ENCODE results near the gene CCDC117.

DNA sequence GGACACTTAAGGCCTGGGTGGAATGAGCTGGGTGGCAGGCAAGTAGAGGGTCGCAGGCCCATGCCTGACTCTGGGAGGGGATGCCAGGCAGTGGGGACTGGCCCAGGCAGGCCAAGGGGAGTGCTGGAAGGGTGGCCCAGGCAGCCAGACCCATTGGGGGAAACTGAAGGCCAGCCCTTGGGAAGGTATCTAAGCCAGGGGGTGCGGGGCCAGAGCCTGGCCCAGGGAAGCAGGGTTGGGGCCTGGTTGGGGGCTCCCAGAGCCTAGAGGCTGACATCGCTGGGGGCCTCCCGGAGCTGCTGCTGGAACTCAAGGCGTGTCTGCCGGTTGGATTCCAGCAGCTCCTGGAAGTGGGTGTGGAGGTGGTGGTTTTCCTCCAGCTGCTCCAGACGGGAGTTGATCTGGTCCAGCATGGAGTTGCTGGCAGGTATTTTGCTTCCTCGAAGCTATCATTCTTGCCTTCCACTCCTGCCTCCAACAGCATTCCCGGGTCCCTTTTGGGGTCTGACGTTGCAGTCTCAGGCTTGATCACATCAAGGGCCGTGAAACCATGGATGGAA is 63.2 kb downstream of the CCDC117 start:
- TF ChIP-seq, protein P1, sequence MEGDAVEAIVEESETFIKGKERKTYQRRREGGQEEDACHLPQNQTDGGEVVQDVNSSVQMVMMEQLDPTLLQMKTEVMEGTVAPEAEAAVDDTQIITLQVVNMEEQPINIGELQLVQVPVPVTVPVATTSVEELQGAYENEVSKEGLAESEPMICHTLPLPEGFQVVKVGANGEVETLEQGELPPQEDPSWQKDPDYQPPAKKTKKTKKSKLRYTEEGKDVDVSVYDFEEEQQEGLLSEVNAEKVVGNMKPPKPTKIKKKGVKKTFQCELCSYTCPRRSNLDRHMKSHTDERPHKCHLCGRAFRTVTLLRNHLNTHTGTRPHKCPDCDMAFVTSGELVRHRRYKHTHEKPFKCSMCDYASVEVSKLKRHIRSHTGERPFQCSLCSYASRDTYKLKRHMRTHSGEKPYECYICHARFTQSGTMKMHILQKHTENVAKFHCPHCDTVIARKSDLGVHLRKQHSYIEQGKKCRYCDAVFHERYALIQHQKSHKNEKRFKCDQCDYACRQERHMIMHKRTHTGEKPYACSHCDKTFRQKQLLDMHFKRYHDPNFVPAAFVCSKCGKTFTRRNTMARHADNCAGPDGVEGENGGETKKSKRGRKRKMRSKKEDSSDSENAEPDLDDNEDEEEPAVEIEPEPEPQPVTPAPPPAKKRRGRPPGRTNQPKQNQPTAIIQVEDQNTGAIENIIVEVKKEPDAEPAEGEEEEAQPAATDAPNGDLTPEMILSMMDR (IDR thresholded peaks at IDR 0.05), result no peak
- TF ChIP-seq, protein P2, sequence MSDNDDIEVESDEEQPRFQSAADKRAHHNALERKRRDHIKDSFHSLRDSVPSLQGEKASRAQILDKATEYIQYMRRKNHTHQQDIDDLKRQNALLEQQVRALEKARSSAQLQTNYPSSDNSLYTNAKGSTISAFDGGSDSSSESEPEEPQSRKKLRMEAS (IDR thresholded peaks at IDR 0.05; ENCODE audit: low read depth), result no peak
- TF ChIP-seq, protein P3, sequence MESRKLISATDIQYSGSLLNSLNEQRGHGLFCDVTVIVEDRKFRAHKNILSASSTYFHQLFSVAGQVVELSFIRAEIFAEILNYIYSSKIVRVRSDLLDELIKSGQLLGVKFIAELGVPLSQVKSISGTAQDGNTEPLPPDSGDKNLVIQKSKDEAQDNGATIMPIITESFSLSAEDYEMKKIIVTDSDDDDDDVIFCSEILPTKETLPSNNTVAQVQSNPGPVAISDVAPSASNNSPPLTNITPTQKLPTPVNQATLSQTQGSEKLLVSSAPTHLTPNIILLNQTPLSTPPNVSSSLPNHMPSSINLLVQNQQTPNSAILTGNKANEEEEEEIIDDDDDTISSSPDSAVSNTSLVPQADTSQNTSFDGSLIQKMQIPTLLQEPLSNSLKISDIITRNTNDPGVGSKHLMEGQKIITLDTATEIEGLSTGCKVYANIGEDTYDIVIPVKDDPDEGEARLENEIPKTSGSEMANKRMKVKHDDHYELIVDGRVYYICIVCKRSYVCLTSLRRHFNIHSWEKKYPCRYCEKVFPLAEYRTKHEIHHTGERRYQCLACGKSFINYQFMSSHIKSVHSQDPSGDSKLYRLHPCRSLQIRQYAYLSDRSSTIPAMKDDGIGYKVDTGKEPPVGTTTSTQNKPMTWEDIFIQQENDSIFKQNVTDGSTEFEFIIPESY (IDR thresholded peaks at IDR 0.05; ENCODE audit: borderline replicate concordance, low read depth), result no peak
- TF ChIP-seq, protein P4, sequence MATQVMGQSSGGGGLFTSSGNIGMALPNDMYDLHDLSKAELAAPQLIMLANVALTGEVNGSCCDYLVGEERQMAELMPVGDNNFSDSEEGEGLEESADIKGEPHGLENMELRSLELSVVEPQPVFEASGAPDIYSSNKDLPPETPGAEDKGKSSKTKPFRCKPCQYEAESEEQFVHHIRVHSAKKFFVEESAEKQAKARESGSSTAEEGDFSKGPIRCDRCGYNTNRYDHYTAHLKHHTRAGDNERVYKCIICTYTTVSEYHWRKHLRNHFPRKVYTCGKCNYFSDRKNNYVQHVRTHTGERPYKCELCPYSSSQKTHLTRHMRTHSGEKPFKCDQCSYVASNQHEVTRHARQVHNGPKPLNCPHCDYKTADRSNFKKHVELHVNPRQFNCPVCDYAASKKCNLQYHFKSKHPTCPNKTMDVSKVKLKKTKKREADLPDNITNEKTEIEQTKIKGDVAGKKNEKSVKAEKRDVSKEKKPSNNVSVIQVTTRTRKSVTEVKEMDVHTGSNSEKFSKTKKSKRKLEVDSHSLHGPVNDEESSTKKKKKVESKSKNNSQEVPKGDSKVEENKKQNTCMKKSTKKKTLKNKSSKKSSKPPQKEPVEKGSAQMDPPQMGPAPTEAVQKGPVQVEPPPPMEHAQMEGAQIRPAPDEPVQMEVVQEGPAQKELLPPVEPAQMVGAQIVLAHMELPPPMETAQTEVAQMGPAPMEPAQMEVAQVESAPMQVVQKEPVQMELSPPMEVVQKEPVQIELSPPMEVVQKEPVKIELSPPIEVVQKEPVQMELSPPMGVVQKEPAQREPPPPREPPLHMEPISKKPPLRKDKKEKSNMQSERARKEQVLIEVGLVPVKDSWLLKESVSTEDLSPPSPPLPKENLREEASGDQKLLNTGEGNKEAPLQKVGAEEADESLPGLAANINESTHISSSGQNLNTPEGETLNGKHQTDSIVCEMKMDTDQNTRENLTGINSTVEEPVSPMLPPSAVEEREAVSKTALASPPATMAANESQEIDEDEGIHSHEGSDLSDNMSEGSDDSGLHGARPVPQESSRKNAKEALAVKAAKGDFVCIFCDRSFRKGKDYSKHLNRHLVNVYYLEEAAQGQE (IDR thresholded peaks at IDR 0.05; ENCODE audit: low read depth, low read length), result no peak
- TF ChIP-seq SIN3A (IDR thresholded peaks at IDR 0.05; ENCODE audit: borderline replicate concordance, low read depth, low read length) (no peak), GABPA (IDR thresholded peaks at IDR 0.05; ENCODE audit: low read depth) (no peak)
